GM18511 (cell line): Measurements from ENCODE around the gene VPS33A.
"Not testable (repeated sequence)": the region's sequence is repeated elsewhere in the genome, so short reads cannot be mapped to it uniquely, and the experiment has no call there.

Experiments
- ATAC-seq: cut with Tn5 transposase; IDR thresholded peaks from one replicate; pipeline ENCODE4 v1.9.1; 2021; ENCODE audit warnings: mild to moderate bottlenecking, moderate library complexity; ENCODE audit not compliant: unreplicated experiment

Gene VPS33A

GRCh38 chr12:122205053-122205925 is 61.0 kb downstream of the VPS33A start:
- ATAC-seq, result no peak

GRCh38 chr12:122204167-122205052 is 61.9 kb downstream of the VPS33A start:
- ATAC-seq, result no peak

GRCh38 chr12:122203301-122204166 is 62.8 kb downstream of the VPS33A start, which contains the start of gene B3GNT4:
B3GNT4 (plus strand) TSS chr12:122203709; CDS start chr12:122204619, 910 bp downstream.
- ATAC-seq, result no peak

- not testable (repeated sequence) for ATAC-seq
Observed at GRCh38 chr12:122202811-122203210, 63.5 kb downstream of the VPS33A start.

GRCh38 chr12:122202017-122202416 is 64.3 kb downstream of the VPS33A start:
- ATAC-seq, result no peak

GRCh38 chr12:122201381-122201780 is 64.9 kb downstream of the VPS33A start:
- no peak for ATAC-seq

- ATAC-seq, result no peak
Observed at GRCh38 chr12:122200541-122201175, 65.6 kb downstream of the VPS33A start.

- ATAC-seq, result no peak
Observed at GRCh38 chr12:122199484-122200355, 66.6 kb downstream of the VPS33A start.

GRCh38 chr12:122197612-122197966 is 68.7 kb downstream of the VPS33A start:
- no peak for ATAC-seq

- ATAC-seq, result no peak
Observed at GRCh38 chr12:122195405-122195804, 70.9 kb downstream of the VPS33A start.

GRCh38 chr12:122194804-122195203 is 71.5 kb downstream of the VPS33A start:
- ATAC-seq, result no peak

- no peak for ATAC-seq
Observed at GRCh38 chr12:122192441-122192840, 73.9 kb downstream of the VPS33A start.

- ATAC-seq, result no peak
Observed at GRCh38 chr12:122190842-122191668, 75.2 kb downstream of the VPS33A start.

GRCh38 chr12:122189626-122190475 is 76.4 kb downstream of the VPS33A start:
- no peak for ATAC-seq

GRCh38 chr12:122187466-122187865 is 78.8 kb downstream of the VPS33A start:
- no peak for ATAC-seq

- no peak for ATAC-seq
Observed at GRCh38 chr12:122185494-122186082, 80.7 kb downstream of the VPS33A start.

- ATAC-seq, result no peak
Observed at GRCh38 chr12:122185079-122185478, 81.2 kb downstream of the VPS33A start.
